Measurements from ENCODE around the gene PEX11G.

DNA sequence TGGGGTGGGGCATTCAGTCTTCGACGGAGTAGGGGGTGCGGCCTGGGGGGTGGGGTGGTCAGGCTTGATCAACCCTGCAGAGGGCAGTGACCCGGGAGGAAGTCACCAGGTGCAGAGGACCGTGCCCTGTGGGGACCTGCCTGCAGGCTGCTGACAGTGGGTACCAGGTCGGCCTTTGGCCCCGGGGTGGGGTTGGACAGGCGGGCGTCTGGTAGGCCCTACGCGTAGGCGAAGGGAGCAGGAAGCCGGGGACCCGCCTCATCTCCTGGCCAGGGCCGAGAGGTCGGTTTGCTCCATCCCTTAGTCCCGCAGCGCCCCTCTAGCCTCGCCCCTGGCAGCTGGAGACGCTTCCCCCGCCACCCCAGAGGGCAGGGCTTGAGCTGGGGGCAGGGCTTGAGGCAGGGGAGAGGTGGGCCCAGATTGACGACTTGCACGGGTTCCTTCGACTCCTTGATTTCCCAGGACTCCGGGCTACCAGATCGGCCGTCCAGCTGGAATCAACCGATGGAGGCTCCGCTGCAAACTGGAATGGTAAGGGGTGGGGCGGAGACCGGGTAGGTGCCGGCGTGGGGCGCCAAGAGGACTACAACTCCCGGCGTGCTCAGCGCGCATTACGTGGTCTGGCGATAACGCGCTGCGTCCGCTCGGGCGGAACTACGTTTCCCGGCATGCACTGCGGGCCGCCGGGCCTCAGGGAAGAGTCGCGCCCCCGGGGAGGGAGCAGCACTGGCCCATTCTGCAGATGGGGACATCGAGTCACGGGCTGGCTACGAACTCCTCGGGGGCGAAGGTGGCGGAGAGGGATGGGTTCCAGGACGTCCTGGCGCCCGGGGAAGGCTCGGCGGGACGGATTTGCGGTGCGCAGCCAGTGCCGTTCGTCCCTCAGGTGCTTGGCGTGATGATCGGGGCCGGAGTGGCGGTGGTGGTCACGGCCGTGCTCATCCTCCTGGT, 46.5 kb upstream of the PEX11G start, which contains the start of gene PNPLA6:
- no peak for TF ChIP-seq POLR2A (IDR thresholded peaks at IDR 0.05)
- TF ChIP-seq, protein P1, sequence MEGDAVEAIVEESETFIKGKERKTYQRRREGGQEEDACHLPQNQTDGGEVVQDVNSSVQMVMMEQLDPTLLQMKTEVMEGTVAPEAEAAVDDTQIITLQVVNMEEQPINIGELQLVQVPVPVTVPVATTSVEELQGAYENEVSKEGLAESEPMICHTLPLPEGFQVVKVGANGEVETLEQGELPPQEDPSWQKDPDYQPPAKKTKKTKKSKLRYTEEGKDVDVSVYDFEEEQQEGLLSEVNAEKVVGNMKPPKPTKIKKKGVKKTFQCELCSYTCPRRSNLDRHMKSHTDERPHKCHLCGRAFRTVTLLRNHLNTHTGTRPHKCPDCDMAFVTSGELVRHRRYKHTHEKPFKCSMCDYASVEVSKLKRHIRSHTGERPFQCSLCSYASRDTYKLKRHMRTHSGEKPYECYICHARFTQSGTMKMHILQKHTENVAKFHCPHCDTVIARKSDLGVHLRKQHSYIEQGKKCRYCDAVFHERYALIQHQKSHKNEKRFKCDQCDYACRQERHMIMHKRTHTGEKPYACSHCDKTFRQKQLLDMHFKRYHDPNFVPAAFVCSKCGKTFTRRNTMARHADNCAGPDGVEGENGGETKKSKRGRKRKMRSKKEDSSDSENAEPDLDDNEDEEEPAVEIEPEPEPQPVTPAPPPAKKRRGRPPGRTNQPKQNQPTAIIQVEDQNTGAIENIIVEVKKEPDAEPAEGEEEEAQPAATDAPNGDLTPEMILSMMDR (IDR thresholded peaks at IDR 0.05) = no peak
